IPS-11a (cell line): ENCODE results near the gene HERPUD2.
"Not testable (repeated sequence)": the region's sequence is repeated elsewhere in the genome, so short reads cannot be mapped to it uniquely, and the experiment has no call there.

Source experiments
- H3K4me3 ChIP-seq: one replicate; pipeline ENCODE4 v1.5.1; 2013; ENCODE audit warnings: low read depth, low read length, control low read depth

HERPUD2 gene

DNA sequence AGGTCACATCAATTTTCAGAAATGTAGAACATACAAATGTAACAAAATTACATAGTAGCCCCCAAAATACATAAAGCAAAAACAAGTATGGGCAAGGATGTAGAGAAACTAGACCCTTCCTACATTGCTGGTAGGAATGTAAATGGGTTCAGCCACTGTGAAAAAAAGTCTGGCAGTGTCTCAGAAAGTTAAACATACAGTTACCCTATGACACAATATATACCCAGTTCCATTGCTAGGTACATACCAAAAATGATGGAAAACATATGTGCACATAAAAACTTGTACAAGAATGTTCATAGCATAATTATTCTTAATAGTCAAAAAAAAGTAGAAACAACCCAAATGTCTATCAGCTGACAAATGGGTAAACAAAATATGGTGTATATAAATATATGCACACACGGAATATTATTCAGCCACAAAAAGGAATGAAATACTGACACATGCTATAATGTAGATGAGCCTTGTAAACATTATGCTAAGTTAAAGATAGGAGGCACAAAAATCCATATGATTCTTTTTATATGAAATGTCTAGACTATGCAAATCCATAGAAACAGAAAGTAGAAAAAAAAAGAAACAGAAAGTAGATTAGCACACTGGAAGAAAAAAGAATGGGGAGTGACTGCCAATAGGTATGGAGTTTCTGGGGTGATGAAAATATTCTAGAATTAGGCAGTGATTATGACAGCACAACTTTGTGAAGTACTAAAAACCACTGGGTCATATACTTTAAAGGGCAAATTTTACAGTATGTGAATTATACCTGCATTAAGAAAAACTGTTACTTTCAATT, 13.5 kb downstream of the HERPUD2 start:
- H3K4me3 ChIP-seq: no peak overlapping the region

GRCh38 chr7:35680403-35681013, 14.4 kb downstream of the HERPUD2 start:
- no peak overlapping the region for H3K4me3 ChIP-seq

- no peak overlapping the region for H3K4me3 ChIP-seq
Measured at GRCh38 chr7:35677582-35678356, 17.2 kb downstream of the HERPUD2 start.

- no peak overlapping the region for H3K4me3 ChIP-seq
Measured at GRCh38 chr7:35676211-35676610, 18.7 kb downstream of the HERPUD2 start.

- H3K4me3 ChIP-seq: no peak overlapping the region
Measured at GRCh38 chr7:35670856-35671569, 23.9 kb downstream of the HERPUD2 start.

DNA sequence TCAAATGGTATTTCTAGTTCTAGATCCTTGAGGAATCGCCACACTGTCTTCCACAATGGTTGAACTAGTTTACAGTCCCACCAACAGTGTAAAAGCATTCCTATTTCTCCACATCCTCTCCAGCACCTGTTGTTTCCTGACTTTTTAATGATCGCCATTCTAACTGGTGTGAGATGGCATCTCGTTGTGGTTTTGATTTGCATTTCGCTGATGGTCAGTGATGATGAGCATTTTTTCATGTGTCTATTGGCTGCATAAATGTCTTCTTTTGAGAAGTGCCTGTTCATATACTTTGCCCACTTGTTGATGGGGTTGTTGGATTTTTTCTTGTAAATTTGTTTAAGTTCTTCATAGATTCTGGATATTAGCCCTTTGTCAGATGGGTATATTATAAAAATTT, 34.5 kb downstream of the HERPUD2 start:
- H3K4me3 ChIP-seq: not testable (repeated sequence)

DNA sequence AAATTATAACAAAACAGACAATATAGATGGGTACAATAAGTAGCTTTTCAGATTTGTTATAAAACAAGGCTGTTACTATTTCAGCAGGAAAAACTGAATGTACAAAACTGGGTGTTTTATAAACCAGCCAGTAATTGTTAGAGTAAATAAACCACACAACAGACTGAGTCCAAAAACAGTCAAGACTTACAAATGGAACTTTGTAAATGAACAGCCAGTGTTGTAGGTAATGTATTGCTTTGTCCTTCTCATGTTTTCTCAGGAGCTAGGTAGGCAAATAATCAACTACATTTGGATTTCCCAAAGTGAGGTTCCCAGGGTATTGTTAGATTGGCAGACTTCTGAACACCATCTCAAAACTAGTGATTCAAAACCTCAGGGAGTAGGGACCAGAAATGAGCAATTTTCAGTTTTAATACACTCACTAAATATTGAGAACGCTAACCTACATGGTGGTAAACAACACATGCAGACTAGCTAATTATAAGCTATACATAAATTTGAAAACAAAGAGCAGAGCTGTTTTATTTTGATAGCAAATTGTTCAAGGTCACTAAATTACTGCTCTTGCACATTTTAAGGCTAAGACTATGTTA, 36.2 kb downstream of the HERPUD2 start:
- H3K4me3 ChIP-seq: no peak overlapping the region

GRCh38 chr7:35657125-35657524, 37.8 kb downstream of the HERPUD2 start:
- H3K4me3 ChIP-seq: no peak overlapping the region

DNA sequence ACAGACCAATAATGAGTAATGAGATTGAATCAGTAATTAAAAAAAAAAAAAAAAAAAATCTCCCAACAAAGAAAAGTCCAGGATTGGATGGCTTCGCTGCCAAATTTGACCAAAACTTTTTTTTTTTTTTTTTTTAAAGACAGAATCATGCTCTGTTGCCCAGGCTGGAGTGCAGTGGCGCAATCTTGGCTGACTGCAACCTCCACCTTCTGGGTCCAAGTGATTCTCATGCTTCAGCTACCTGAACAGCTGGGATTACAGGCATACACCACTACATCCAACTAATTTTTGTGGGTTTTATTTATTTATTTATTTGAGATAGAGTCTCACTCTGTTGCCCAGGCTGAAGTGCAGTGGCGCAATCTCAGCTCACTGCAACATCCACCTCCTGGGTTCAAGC, 40.4 kb downstream of the HERPUD2 start:
- not testable (repeated sequence) for H3K4me3 ChIP-seq

DNA sequence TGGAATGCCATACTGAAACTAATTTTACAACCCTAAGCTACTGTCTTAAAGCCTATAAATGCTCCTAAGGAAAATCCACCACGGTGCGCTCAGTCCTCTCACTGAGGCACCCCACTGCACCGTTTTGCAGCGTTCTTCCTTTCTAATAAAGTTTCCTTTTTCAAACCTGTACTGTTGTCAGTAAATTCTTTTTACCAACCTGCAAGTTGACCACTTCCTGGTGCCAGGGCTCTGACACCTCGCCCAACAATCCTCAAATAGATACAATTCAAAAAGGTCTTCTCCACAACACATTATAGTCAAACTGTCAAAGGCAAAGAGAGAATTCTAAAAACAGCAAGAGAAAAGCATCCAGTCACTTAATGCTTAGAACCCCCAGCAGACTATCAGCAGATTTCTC, 42.8 kb downstream of the HERPUD2 start:
- H3K4me3 ChIP-seq: no peak overlapping the region

GRCh38 chr7:35650751-35651150, 44.2 kb downstream of the HERPUD2 start:
- H3K4me3 ChIP-seq: no peak overlapping the region

DNA sequence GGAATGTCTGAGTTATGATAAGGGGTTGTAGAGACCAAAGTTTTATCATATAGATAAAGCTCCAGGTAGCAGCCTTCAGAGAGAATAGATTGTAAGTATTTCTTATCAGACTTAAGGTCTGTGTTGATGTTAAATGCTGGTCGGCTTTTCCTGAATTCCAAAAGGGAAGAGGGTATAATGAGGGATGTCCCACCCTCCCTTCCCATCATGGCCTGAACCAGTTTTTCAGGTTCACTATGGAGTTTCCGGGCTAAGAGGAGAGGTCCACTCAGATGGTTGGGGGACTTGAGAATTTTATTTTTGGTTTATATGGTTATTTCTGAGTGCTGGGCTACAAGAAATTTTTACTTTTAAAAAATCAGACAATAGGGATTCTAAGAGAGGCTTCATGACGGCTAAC, 45.2 kb downstream of the HERPUD2 start:
- no peak overlapping the region for H3K4me3 ChIP-seq

DNA sequence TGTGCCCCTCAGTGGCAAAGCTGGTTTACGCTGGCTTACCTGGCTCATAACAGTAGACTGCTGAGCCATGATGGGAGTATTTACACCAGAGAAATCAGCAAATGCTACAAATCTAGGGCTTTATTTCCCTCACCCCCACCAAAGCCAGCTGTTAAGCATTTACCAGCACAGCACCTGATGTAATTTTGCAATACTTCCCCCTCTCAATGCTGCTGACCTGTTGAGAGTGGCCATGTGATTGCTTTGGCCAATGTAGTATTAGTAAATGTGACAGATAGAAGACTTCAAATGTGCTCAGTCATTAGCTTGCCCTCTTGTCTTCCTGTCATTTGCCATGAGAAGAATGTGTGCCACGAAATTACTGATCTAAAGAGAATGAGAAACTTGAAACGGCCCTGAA, 46.6 kb downstream of the HERPUD2 start:
- H3K4me3 ChIP-seq: no peak overlapping the region

DNA sequence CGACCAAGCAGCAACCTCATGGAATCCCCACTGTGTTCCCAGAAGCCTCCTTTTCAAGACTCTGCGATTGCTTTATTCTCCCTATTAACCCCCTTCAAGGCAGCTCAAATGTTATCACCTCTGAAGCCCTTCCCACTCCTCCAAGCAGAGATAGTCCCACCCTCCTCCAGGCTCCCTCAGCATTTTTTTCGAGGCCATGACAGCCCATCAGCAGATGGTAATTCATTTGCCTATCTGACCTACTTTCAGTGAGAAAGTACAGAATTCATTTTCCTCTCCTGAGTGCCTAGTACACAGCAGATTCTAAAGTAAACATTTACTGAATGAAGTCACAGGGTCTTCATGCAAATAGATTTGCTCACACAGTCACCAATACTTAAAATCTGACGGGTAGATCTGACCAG, 47.8 kb downstream of the HERPUD2 start:
- H3K4me3 ChIP-seq: no peak overlapping the region

DNA sequence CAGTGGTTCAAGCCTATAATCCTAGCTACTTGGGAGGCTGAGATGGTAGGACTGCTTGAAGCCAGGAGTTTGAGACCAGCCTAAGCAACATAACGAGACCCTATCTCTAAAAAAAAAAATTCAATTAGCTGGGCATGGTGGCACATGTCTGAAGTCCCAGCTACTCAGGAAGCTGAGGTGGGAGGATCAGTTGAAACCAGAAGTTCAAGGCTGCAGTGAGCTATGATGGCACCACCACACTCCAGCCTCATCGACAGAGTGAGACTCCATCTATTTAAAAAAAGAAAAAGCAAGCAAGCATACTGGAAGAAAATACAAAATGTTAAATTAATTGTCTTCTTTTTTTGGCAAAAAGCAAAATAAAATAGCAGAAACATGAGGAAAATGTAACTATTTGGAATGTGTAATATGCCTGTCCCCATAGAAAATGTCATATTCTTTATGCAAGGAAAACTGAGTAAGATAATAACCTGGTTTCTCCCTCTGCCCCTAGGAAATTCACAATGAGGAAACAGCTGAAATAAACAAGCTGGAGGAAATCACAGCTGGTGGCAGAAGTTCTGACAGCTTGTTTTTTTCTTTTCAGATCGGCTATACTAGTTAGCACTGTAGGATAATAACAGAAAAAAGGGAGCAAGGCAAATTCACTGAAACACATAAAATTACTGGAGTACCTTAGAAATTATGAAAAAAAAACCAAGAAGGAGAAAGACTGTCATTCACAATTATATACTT, 48.5 kb downstream of the HERPUD2 start:
- no peak overlapping the region for H3K4me3 ChIP-seq

- H3K4me3 ChIP-seq: no peak overlapping the region
Measured at GRCh38 chr7:35645691-35646090, 49.2 kb downstream of the HERPUD2 start.

DNA sequence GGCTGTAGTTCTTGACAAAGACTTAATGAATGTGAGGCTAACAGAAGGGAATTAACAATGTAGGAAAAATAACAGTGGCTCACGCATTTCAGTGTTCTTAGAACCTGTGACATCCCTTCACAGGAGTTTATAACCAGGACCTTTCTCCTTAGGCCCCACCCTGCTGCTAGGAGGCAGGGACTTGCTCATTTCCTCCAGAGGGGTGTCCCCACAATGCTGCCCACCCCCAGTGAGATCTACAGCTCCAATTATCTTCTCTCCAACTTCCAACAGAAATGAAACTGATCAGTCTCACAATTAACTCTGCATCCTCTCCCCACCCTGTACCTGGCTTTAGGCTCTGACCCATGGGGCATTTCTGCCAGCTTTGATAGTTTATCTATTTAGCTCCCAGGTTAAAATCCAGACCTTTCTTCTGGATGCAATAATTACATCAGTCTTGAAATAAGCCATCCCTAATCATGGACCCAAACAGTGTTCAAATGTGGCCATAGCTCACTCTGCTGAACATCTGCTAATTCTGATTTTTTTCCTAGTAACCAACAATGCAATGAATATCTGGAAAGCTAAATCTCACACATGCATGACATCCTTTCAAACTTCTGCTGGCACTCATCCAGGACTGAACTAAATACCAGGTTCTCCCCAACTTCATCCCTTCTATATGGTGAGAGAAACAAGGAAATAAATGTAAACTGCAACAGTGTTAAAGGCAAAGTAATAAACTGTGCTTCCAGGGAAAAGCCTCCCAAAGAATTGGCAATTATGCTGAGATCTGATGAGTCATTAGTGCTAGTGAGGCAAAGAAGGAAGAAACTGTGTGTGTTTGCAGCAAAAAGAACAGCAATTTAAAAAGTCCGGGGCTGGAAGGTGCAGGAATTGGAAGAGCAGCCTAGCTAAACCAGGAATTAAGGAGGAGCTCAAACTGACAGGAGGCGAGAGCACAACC, 64.6 kb downstream of the HERPUD2 start:
- H3K4me3 ChIP-seq: no peak overlapping the region

DNA sequence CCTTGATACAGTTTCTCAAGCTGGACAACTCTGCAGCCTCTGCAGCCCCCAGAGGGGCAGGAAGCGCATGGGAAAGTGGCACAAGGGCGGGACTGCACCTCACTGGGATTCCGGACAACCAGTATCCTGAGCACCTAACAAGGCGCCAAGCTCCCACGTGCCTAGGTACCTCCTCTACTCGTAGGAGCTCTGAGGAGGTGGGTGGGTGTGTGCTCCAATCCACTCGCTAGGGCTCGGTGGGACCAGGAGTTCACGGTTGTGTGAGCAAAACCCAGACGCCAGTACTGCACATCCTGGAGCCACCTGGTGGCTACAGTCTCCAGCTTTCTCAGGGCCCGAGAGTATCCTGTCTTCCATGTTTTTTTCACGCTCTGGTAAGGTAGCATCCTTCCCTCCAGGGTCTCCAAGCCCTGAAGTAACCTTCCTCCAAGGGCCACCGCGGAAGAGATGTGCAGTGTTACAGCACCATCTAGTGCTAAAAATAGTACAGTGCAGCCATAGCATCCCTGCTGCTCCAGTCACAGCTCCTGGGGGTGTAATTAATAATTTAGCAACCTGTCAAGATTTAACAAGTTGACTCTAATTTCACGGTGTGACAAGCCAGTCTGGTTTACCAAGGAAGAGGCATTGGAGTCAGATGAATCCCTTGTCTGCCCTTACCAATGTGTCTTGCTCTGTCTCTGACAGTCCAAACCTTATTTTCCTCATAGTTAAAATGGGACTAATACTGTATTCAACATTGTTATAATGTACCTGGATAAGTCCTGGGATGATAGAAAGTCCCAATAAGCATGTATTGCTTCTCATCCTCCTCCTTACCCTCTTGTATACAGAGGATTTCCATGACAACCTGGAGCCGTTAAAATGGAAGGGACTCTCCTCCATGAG, 70.4 kb downstream of the HERPUD2 start:
- H3K4me3 ChIP-seq: no peak overlapping the region
